NCI-H1105 treated with DMSO at 0.1 percent for 48 hours (cell line): ENCODE results near the gene SLC9A1.

Experiments used
- DNase-seq: peaks from one replicate; lab custom pipeline; 2025; lab: John Stamatoyannopoulos, UW

SLC9A1 gene

DNA sequence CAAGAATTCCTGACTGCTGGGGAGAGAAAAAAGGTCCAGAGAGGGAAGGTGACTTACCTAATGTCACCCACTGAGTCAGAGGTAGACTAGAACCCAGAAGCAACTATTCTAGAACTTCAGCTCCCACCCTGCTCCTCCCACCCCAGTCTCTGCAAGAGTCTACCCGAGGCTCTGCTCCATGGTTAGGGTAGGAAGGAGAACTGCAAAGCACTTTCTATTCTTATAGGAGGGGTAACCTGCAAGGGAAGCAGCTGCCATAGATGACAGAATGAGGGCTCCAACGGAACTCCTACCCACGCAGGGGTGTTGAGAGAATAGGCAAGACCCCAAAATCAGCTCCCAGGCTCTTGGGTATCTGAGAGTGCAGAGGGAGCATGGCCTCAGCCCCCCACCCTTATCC, 4.3 kb downstream of the SLC9A1 start:
- DNase-seq, result no peak

DNA sequence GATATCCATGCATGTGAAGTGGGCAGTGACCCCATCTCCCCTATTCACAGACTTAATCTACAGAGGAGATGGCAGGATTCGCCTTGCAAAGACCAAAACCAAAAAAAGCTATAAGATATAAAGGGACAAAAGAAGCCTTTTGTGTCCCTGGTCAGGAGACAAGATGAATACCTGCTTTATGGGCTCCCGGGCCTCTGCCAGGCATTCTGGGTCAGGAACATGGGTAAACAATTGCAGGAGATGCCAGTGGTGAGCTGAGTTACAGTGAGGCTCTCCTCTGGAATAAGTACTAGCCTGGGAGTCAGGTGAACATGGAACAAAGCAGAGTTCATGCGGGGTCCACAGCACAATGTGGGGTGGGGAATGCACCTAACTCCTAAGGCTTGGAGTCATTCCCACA, 4.7 kb downstream of the SLC9A1 start:
- no peak for DNase-seq

GRCh38 chr1:27149762-27150113, 5.2 kb downstream of the SLC9A1 start:
- DNase-seq, result no peak

GRCh38 chr1:27149084-27149761, 5.7 kb downstream of the SLC9A1 start:
- no peak for DNase-seq

DNA sequence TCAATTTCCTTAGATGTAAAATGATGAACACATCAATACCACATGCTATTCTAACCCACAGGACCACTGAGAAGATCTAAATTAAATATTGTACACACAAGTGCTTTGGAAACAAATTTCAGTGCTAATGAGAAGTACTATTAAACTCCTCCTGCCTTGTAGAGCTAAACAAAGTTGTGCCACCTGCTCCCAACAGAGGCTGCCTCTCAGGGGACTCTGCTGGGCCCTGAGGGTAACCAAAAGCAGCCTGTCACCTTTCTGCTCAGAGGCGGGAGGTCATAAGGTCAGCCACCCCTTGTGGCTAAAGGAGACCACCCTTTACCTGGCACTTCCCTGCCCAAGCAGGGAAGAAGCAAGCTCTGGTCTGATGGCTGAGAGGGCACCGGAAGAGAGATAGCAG, 6.3 kb downstream of the SLC9A1 start:
- DNase-seq, result no peak

DNA sequence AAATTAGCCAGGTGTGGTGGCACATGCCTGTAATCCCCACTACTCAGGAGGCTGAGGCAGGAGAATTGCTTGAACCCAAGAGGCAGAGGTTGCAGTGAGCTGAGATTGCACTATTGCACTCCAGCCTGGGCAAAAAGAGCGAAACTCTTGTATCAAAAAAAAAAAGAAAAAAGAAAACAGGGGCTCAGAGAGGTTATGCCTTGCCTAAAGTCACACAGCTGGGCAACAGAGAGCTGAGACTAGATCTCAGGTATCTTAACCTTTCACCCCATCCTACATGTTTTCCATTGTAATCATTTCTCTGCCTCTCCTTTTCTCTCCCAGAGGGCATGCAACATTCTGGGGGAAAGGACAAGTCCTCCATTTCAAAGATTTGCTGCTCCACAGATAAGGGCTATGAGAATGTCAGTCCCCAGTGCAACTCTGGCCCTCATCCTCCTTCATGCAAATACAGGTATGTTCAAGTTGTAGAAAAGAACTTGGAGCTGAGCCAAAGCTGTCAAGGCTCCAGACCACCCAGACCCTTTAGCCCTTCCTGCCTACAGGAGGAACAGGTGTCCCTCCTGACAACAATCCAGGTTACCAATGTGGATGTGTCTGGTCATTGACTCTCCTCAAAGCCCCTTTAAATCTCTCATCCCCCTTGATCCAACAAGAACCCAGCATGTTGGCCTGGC, 6.9 kb downstream of the SLC9A1 start:
- DNase-seq, result no peak

DNA sequence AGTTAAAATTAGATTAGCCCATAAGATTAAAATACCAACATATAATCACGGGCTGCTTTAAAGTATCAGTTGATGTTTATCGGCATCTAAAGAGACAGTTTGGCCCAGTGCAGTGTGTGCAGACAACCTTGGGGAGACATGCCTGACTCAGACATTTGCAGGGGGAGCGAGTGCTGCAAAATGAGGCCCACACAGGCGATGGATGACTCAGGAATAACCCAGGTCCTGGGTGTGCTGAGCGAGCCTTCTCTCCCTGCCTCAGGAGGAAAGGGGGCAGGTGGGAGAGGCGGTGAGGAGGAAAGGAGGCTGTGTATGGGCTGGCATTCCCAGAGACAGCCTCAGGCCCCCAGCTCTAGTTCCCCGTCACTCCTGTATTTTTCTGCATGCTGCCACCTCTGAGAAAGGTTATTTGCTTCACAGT, 9.0 kb downstream of the SLC9A1 start:
- no peak for DNase-seq

DNA sequence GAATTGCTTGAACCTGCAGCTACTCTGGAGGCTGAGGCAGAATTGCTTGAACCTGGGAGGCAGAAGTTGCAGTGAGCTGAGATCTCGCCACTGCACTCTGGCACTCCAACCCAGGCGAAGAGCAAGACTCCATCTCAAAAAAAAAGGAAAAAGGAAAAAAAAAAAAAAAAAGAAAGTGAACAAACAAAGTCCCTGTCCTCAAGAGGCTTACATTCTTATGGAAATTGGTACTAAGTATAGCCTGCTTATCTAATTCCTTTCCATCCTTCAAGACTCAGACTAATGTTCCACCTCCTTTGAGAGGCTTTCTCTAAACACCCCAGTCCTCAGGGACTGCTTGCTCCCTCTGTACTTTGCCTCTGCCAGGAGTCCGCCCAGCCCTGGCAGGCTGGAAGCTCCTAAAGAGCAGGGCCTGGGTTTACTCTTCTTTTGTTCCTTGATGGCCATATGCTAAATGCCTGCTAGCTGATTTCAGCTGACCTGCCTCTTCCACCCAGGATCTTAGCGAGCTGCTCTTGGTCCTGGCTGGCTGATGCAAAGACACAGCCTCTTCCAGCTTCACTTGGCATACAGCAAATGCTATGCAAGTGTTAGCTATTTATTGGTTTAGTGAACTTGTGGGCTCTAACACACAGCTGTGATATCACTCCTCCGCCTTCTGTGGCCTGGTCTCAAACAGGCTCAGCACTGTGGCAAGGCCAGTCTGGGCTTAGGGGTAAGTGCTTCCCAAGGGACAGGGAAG, 9.8 kb downstream of the SLC9A1 start:
- no peak for DNase-seq

DNA sequence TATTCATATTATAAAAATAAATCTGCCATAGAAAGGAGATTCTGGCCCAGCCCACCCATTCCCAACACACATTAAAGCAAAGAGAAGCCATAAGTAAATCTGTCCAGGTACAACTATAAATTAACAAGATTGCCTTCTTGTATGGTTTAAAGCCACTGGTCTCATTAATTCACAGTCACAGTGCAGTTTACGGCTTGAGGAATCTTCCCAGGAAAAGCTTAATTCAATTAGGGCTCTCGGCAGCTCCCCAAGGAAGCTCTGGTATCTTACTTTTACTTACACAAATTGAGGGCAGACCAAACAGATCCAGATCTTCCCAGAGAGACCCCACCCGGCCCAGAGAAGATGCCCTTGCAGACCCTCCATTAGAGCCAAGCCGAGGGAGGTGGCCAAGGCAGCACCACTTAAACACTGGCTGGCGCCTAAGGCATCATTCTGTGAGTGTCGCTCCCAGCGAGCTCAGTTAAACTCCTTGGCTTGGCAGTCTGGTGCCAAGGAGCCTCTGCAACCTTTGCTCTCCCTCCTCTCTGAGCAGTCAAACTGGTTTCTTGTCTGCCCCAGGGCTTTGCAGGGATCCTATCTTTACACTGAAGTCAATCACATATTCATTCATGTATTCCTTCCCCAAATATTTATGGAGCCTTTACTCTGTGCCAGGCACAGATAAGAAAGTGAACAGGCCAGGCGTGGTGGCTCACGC, 10.7 kb downstream of the SLC9A1 start:
- no peak for DNase-seq

GRCh38 chr1:27143401-27143800, 11.5 kb downstream of the SLC9A1 start:
- no peak for DNase-seq

- DNase-seq, result no peak
These were observed 12.5 kb downstream of the SLC9A1 start for GRCh38 chr1:27142464-27142863.

DNA sequence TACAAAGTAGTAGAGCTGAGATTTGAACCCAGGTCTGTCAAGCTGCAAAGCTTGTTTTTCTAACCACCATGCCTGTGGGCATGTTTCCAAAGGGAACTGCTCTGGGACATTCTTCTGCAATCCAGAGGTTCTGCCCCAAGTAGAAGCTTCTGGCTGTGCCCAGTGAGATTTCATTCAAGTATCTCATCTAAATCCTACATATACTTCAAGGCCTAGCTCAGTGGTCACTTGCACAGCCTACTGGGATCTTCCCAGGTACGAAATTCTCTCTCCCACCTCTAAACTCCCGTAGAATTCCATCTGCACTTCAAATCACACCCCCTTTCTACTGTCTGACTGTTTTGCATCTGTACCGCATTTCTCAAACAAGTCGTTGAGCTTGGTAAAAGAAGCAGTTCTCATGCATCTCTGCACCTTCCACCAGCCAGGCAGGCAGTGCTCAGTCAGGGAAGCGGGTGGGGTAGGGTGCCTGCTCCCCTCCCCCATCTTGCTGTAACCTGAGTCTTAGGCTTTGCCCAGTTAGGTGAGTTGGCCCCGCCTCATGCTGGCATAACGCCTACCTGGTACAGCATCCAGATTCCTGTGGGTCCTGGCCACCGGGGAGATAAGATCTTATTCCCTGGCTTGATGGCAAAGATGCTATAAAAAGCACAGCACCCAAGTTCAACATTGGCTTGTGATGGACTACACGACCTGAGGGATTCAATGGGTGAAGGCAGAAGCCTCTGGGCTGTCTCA, 13.5 kb downstream of the SLC9A1 start:
- peak; percentile 69 for DNase-seq

GRCh38 chr1:27139980-27140379, 14.9 kb downstream of the SLC9A1 start:
- DNase-seq, result no peak

DNA sequence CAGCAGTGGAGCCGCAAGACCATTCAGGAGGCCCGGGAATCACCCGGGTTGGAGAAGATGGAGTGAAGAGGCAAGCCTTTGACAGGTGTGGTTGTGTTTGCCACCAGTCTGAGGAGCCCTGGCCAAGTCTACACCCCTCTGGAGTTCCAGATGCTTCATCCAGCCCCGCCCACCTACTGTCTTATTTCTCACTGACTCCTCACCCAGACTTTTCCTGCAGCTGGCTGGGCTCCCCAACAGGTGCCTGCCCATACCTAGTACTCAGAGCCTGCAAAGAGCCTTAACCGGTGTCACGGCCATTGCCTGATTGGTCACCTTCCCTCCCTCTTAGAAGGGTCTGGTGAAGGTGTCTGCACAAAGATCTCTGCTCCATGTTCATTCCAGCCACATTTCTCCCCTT, 16.0 kb downstream of the SLC9A1 start:
- no peak for DNase-seq

GRCh38 chr1:27138368-27138767, 16.6 kb downstream of the SLC9A1 start:
- DNase-seq, result no peak

- DNase-seq, result no peak
These were observed 17.3 kb downstream of the SLC9A1 start for GRCh38 chr1:27137544-27138075.

- no peak for DNase-seq
These were observed 17.9 kb downstream of the SLC9A1 start for GRCh38 chr1:27136998-27137542.

GRCh38 chr1:27136236-27136551, 18.7 kb downstream of the SLC9A1 start:
- DNase-seq, result no peak

GRCh38 chr1:27135541-27136235, 19.2 kb downstream of the SLC9A1 start:
- no peak for DNase-seq

- no peak for DNase-seq
These were observed 20.9 kb downstream of the SLC9A1 start for GRCh38 chr1:27133991-27134390.

- no peak for DNase-seq
These were observed 21.8 kb downstream of the SLC9A1 start for GRCh38 chr1:27133158-27133557.
